Measurements from ENCODE around the gene TNS2.

DNA sequence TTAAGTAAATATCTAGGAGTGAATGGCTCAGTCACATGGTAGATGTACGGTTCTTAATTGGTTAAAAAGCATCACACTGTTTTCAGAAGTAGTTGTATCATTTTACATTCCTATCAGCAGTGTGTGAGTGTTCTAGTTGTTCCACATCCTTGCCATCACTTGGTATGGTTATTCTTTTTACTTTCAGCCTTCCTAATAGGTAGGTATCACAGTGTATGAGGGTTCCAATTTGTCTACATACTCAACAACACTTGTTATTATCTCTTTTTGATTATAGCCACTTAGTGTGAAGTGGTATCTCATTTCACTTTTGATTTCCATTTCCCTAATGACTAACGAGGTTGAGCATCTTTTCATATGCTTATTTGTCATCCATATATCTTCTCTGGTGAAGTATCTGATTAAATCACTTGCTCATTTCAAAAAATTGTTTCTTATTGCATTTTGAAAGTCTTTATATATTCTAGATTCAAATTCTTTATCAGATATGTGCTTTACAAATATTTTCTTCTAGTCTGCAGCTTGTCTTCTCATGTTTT lies 32.8 kb downstream of the TNS2 start:
- TF ChIP-seq, protein P1, sequence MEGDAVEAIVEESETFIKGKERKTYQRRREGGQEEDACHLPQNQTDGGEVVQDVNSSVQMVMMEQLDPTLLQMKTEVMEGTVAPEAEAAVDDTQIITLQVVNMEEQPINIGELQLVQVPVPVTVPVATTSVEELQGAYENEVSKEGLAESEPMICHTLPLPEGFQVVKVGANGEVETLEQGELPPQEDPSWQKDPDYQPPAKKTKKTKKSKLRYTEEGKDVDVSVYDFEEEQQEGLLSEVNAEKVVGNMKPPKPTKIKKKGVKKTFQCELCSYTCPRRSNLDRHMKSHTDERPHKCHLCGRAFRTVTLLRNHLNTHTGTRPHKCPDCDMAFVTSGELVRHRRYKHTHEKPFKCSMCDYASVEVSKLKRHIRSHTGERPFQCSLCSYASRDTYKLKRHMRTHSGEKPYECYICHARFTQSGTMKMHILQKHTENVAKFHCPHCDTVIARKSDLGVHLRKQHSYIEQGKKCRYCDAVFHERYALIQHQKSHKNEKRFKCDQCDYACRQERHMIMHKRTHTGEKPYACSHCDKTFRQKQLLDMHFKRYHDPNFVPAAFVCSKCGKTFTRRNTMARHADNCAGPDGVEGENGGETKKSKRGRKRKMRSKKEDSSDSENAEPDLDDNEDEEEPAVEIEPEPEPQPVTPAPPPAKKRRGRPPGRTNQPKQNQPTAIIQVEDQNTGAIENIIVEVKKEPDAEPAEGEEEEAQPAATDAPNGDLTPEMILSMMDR (conservative IDR thresholded peaks at IDR 0.05; ENCODE audit: low read depth, low read length), result no peak
- no peak for TF ChIP-seq EZH2phosphoT487 (IDR thresholded peaks at IDR 0.05; ENCODE audit: borderline replicate concordance, low read length)

All from PC-3 (cell line).